22Rv1 (cell line): ENCODE results near the gene OR8D4.
"Not testable (repeated sequence)": the region's sequence is repeated elsewhere in the genome, so short reads cannot be mapped to it uniquely, and the experiment has no call there.

Source experiments
- H3K27ac ChIP-seq: fragments of 450-650 bp; 2 replicates; pipeline ENCODE4 v1.5.1; 2017
- ZFX ChIP-seq: fragments of 450-650 bp; IDR thresholded peaks from 2 replicates; pipeline ENCODE4 v1.6.1; 2017; ENCODE audit warnings: antibody characterized with exemption, borderline replicate concordance
- TF ChIP-seq, protein P1 (sequence below): fragments of 450-650 bp; IDR thresholded peaks from 2 replicates; pipeline ENCODE4 v1.5.1; 2017; ENCODE audit warnings: mild to moderate bottlenecking

Gene OR8D4

DNA sequence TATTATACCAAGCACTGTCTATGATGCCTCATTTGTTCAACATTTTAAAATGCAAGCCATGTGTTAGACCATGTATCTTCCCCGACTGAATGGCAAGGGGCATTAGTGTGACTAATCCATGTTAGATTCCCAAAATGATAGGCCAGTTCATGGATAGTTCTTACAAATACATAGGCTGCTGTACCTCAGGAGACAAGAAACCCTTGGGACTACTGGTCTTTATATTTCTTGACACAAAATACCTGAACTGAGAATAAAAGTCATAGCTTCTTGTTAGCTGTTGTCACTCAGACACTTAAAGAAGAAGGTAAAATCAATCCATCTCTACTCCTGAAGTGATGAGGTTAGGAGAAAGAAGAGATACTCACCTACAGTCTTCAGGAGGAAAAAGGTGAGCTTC lies at the start of gene OR8D4:
OR8D4 (plus strand) TSS at position 301 of the 400 bp plus-strand sequence. CDS start 4,265 bp downstream, outside the sequence.
- TF ChIP-seq ZFX: no peak
- TF ChIP-seq, protein P1, sequence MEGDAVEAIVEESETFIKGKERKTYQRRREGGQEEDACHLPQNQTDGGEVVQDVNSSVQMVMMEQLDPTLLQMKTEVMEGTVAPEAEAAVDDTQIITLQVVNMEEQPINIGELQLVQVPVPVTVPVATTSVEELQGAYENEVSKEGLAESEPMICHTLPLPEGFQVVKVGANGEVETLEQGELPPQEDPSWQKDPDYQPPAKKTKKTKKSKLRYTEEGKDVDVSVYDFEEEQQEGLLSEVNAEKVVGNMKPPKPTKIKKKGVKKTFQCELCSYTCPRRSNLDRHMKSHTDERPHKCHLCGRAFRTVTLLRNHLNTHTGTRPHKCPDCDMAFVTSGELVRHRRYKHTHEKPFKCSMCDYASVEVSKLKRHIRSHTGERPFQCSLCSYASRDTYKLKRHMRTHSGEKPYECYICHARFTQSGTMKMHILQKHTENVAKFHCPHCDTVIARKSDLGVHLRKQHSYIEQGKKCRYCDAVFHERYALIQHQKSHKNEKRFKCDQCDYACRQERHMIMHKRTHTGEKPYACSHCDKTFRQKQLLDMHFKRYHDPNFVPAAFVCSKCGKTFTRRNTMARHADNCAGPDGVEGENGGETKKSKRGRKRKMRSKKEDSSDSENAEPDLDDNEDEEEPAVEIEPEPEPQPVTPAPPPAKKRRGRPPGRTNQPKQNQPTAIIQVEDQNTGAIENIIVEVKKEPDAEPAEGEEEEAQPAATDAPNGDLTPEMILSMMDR: no peak
- H3K27ac ChIP-seq: no peak within 1 kb of the TSS

GRCh38 chr11:123852321-123852720 lies 49.6 kb upstream of the OR8D4 start:
- TF ChIP-seq ZFX: no peak
- TF ChIP-seq, protein P1: no peak
- H3K27ac ChIP-seq: no peak overlapping the region

DNA sequence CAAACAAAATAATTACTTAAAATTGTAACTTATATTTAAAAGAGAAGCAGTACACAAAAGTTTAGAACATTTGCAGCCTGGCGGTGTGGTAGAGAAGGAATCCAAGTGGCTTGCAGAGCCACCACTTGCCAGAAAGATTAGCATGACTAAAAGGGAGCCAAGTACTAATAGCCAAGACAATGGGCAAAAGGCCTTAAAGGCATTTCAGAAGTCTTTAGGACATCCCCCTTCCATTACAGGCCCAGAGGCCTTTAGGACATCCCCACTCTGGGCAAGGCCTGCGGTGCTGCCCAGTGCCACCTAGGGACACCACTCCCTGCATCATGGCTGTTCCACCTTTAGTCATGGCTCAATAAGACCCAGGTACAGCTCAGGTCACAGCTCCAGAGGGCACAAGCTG lies 48.9 kb upstream of the OR8D4 start:
- no peak overlapping the region for H3K27ac ChIP-seq
- no peak for TF ChIP-seq ZFX
- TF ChIP-seq, protein P1: no peak

DNA sequence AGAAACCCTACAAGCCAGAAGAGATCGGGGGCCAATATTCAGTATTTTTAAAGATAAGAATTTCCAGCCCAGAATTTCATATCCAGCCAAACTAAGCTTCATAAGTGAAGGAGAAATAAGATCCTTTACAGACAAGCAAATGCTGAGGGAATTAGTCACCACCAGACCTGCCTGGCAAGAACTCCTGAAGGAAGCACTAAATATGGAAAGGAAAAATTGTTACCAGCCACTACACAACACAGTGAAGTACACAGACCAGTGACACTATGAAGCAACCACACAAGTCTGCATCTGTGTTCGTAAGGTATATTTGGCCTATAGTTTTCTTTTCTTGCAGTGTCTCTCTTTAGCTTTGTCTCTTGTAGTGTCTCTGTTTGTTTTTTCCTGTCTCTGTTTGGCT lies 45.5 kb upstream of the OR8D4 start:
- no peak overlapping the region for H3K27ac ChIP-seq
- TF ChIP-seq, protein P1: no peak
- TF ChIP-seq ZFX: no peak

DNA sequence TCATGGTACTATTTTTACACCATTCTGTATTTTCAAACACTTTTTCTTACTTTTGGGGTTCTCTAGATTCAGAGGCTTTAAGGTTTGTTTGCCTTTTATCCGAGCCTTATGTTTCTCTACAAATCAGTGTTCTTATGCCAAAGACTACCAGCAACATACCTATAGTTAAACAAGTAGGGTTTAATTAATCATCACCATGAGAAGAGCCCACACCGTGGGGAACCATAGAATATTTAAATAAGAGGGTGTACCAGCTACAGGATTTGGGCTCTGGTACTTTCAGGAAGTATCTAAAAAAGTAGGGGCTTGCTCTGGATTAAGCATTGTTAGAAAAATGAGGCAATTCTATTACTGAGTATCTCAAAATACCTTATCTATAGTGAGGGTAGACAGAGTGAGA lies 42.2 kb upstream of the OR8D4 start:
- no peak for TF ChIP-seq ZFX
- TF ChIP-seq, protein P1: no peak
- no peak overlapping the region for H3K27ac ChIP-seq

DNA sequence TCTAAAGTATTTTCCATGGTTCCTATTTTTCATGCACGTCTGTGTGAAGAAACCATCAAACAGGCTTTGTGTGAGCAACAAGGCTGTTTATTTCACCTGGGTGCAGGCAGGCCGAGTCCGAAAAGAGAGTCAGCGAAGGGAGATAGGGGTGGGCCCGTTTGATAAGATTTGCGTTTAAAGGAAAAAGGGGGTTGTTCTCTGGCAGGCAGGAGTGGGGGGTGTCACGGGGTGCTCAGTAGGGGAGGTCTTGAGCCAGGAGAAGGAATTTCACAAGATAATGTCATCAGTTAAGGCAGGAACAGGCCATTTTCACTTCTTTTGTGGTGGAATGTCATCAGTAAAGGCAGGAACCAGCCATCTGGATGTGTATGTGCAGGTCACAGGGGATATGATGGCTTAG lies 36.7 kb upstream of the OR8D4 start:
- not testable (repeated sequence) for H3K27ac ChIP-seq

DNA sequence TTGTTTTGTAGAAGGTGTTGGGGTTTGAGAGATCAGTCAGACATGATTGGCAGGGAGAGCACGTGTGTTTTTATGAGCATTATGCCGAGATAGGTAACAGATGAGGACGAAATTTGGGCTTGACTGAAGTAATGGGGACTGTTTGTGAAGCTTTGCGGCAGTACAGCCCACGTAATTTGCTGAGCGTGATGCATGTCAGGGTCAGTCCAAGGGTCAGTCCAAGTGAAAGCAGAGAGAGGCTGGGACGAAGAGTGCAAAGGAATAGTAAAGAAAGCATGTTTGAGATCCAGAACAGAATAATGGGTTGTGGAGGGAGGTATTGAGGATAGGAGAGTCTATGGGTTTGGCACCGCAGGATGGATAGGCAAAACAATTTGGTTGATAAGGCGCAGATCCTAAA lies 34.2 kb upstream of the OR8D4 start:
- not testable (repeated sequence) for H3K27ac ChIP-seq

DNA sequence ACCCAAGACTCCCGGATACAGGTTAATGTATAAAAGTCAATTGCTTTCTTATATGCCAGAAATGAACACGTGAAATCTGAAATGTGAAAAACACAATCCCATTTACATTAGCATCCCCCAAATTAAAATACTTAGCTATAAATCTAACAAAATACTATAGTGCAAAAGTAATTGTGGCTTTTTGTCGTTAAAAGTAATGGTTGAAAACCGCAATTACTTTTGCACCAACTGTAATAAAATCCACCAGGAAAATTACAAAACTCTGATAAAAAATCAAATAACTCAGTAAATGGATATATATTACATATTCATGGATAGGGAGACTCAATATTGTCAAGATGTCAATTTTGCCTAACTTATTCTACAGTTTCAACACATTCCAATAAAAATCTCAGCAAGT lies 21.1 kb upstream of the OR8D4 start:
- no peak overlapping the region for H3K27ac ChIP-seq
- TF ChIP-seq ZFX: no peak
- TF ChIP-seq, protein P1: no peak
